HepG2 (cell line): ENCODE results near the gene TCF7L2. TPM values are rescaled to one million over a fixed set of nuclear protein-coding genes. Genes with fewer than 3 reads are reported as not detected.
A peak's percentile ranks its signal among the peaks of the same experiment; 100 is the strongest.

ENCODE experiments used
- FOXP4 ChIP-seq: sonication (generic); formaldehyde crosslinking; IDR thresholded peaks from 2 replicates; pipeline ENCODE4 v1.4.0; 2020; ENCODE audit warnings: missing genetic modification reagents
- SMC3 ChIP-seq: IDR thresholded peaks from 2 replicates; pipeline ENCODE4 v1.6.1; 2011; ENCODE audit warnings: low read length, improper control_type of control experiment
- TEF ChIP-seq: sonication (generic); formaldehyde crosslinking; IDR thresholded peaks from 2 replicates; pipeline ENCODE4 v1.5.0; 2020; ENCODE audit warnings: missing genetic modification reagents
- ZNF703 ChIP-seq: sonication (generic); formaldehyde crosslinking; IDR thresholded peaks from 2 replicates; pipeline ENCODE4 v1.5.1; 2020; ENCODE audit warnings: missing genetic modification reagents, mild to moderate bottlenecking, moderate library complexity, borderline replicate concordance
- polyA plus RNA-seq, 8 experiments: library from polyadenylated mRNA; depleted of rRNA in 3 of 8; stranded (reverse) in 7 of 8; unstranded in 1 of 8; fragments of >200 nt; fragmentation: Illumina TruSeq in 4 of 8; extraction: Trizol in 4 of 8; gene quantifications; 2 replicates each; pipeline versions ENCODE4 v1.2.1 to v1.2.3, GENCODE V29; 2011 to 2016; ENCODE audit warnings: low read depth in 4 of 8, missing spikeins in 1 of 8, mixed read lengths in 1 of 8; ENCODE audit not compliant: insufficient read depth in 1 of 8
- total RNA-seq, 5 experiments: library from RNA; depleted of rRNA; stranded (reverse); fragments of >200 nt; fragmentation: Illumina TruSeq; extraction: Trizol; gene quantifications; 2 replicates each; pipeline ENCODE4 v1.2.3, GENCODE V29; 2016; ENCODE audit warnings: low read depth in 1 of 5
- TF ChIP-seq, protein P1 (sequence below): fragments of 450-650 bp; IDR thresholded peaks from 2 replicates; pipeline ENCODE4 v1.6.1; 2017; ENCODE audit warnings: mild to moderate bottlenecking
- TF ChIP-seq, protein P2 (sequence below): sonication (generic); formaldehyde crosslinking; IDR thresholded peaks from one replicate; pipeline ENCODE4 v1.5.1; 2020; ENCODE audit warnings: mild to moderate bottlenecking, missing genetic modification reagents; ENCODE audit errors: not compliant biosample characterization
- TF ChIP-seq, protein P3 (sequence below), 2 experiments: sonication (generic) in 1 of 2; formaldehyde crosslinking in 1 of 2; IDR thresholded peaks; 2 replicates each; pipeline versions ENCODE4 v1.4.0 to v1.6.1; 2016 to 2020; ENCODE audit warnings: borderline replicate concordance in 1 of 2, low read depth in 1 of 2, mild to moderate bottlenecking in 1 of 2, missing genetic modification reagents in 1 of 2

Gene TCF7L2
- total and polyA plus RNA-seq, 2 of the 13 experiments (the other 11 are each of a cell fraction or from before 2014, with no cell fraction given), result 3.9 to 13.7 TPM

- TF ChIP-seq, protein P1, sequence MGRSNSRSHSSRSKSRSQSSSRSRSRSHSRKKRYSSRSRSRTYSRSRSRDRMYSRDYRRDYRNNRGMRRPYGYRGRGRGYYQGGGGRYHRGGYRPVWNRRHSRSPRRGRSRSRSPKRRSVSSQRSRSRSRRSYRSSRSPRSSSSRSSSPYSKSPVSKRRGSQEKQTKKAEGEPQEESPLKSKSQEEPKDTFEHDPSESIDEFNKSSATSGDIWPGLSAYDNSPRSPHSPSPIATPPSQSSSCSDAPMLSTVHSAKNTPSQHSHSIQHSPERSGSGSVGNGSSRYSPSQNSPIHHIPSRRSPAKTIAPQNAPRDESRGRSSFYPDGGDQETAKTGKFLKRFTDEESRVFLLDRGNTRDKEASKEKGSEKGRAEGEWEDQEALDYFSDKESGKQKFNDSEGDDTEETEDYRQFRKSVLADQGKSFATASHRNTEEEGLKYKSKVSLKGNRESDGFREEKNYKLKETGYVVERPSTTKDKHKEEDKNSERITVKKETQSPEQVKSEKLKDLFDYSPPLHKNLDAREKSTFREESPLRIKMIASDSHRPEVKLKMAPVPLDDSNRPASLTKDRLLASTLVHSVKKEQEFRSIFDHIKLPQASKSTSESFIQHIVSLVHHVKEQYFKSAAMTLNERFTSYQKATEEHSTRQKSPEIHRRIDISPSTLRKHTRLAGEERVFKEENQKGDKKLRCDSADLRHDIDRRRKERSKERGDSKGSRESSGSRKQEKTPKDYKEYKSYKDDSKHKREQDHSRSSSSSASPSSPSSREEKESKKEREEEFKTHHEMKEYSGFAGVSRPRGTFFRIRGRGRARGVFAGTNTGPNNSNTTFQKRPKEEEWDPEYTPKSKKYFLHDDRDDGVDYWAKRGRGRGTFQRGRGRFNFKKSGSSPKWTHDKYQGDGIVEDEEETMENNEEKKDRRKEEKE, result no peak
- no peak for TF ChIP-seq TEF (CRISPR knock-in tag)
- TF ChIP-seq FOXP4 (CRISPR knock-in tag), result no peak
- no peak for TF ChIP-seq ZNF703 (CRISPR knock-in tag)
- TF ChIP-seq, protein P2, sequence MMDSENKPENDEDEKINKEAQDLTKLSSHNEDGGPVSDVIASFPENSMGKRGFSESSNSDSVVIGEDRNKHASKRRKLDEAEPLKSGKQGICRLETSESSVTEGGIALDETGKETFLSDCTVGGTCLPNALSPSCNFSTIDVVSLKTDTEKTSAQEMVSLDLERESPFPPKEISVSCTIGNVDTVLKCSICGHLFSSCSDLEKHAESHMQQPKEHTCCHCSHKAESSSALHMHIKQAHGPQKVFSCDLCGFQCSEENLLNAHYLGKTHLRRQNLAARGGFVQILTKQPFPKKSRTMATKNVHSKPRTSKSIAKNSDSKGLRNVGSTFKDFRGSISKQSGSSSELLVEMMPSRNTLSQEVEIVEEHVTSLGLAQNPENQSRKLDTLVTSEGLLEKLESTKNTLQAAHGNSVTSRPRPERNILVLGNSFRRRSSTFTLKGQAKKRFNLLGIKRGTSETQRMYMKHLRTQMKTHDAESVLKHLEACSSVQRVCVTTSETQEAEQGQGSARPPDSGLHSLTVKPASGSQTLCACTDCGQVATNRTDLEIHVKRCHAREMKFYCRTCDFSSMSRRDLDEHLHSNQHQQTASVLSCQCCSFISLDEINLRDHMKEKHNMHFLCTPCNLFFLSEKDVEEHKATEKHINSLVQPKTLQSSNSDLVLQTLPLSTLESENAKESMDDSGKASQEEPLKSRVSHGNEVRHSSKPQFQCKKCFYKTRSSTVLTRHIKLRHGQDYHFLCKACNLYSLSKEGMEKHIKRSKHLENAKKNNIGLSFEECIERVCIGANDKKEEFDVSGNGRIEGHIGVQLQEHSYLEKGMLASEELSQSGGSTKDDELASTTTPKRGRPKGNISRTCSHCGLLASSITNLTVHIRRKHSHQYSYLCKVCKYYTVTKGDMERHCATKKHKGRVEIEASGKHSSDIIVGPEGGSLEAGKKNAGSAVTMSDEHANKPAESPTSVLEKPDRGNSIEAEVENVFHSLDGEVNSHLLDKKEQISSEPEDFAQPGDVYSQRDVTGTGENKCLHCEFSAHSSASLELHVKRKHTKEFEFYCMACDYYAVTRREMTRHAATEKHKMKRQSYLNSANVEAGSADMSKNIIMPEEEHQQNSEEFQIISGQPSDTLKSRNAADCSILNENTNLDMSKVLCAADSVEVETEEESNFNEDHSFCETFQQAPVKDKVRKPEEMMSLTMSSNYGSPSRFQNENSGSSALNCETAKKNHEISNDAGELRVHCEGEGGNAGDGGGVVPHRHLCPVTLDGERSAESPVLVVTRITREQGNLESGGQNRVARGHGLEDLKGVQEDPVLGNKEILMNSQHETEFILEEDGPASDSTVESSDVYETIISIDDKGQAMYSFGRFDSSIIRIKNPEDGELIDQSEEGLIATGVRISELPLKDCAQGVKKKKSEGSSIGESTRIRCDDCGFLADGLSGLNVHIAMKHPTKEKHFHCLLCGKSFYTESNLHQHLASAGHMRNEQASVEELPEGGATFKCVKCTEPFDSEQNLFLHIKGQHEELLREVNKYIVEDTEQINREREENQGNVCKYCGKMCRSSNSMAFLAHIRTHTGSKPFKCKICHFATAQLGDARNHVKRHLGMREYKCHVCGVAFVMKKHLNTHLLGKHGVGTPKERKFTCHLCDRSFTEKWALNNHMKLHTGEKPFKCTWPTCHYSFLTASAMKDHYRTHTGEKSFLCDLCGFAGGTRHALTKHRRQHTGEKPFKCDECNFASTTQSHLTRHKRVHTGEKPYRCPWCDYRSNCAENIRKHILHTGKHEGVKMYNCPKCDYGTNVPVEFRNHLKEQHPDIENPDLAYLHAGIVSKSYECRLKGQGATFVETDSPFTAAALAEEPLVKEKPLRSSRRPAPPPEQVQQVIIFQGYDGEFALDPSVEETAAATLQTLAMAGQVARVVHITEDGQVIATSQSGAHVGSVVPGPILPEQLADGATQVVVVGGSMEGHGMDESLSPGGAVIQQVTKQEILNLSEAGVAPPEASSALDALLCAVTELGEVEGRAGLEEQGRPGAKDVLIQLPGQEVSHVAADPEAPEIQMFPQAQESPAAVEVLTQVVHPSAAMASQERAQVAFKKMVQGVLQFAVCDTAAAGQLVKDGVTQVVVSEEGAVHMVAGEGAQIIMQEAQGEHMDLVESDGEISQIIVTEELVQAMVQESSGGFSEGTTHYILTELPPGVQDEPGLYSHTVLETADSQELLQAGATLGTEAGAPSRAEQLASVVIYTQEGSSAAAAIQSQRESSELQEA, result no peak
- TF ChIP-seq, protein P3, sequence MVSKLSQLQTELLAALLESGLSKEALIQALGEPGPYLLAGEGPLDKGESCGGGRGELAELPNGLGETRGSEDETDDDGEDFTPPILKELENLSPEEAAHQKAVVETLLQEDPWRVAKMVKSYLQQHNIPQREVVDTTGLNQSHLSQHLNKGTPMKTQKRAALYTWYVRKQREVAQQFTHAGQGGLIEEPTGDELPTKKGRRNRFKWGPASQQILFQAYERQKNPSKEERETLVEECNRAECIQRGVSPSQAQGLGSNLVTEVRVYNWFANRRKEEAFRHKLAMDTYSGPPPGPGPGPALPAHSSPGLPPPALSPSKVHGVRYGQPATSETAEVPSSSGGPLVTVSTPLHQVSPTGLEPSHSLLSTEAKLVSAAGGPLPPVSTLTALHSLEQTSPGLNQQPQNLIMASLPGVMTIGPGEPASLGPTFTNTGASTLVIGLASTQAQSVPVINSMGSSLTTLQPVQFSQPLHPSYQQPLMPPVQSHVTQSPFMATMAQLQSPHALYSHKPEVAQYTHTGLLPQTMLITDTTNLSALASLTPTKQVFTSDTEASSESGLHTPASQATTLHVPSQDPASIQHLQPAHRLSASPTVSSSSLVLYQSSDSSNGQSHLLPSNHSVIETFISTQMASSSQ (IDR thresholded peaks at IDR 0.05; ENCODE audit: low read depth), result no peak
- TF ChIP-seq, protein P3 (CRISPR knock-in tag; IDR thresholded peaks at IDR 0.05; ENCODE audit: borderline replicate concordance), result no peak
- peak; percentile 2; the same call in 1 of the 2 replicates for TF ChIP-seq SMC3
Observed at GRCh38 chr10:113108194-113108835, 158.3 kb downstream of the TCF7L2 start (continued).
